ENCODE results near the gene DISC1.

GRCh38 chr1:231674575-231674974, 48.0 kb downstream of the DISC1 start:
- TF ChIP-seq POLR2AphosphoS5 (IDR thresholded peaks at IDR 0.05; ENCODE audit: insufficient read depth, low read depth, low read length) (no peak), MYC (IDR thresholded peaks at IDR 0.05; ENCODE audit: low read depth, low read length) (no peak), EZH2 (IDR thresholded peaks at IDR 0.05; ENCODE audit: borderline replicate concordance, low read depth, low read length, severe bottlenecking) (no peak), MAX (IDR thresholded peaks at IDR 0.05; ENCODE audit: insufficient read depth, insufficient read length) (no peak), POLR2A (IDR thresholded peaks at IDR 0.05; ENCODE audit: low read depth, low read length) (no peak), JUN (IDR thresholded peaks at IDR 0.05; ENCODE audit: borderline replicate concordance, insufficient read depth, insufficient read length, low read depth) (no peak), FOS (IDR thresholded peaks at IDR 0.05; ENCODE audit: borderline replicate concordance, insufficient read depth, low read length) (no peak)
- TF ChIP-seq, protein P1, sequence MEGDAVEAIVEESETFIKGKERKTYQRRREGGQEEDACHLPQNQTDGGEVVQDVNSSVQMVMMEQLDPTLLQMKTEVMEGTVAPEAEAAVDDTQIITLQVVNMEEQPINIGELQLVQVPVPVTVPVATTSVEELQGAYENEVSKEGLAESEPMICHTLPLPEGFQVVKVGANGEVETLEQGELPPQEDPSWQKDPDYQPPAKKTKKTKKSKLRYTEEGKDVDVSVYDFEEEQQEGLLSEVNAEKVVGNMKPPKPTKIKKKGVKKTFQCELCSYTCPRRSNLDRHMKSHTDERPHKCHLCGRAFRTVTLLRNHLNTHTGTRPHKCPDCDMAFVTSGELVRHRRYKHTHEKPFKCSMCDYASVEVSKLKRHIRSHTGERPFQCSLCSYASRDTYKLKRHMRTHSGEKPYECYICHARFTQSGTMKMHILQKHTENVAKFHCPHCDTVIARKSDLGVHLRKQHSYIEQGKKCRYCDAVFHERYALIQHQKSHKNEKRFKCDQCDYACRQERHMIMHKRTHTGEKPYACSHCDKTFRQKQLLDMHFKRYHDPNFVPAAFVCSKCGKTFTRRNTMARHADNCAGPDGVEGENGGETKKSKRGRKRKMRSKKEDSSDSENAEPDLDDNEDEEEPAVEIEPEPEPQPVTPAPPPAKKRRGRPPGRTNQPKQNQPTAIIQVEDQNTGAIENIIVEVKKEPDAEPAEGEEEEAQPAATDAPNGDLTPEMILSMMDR (IDR thresholded peaks at IDR 0.05; ENCODE audit: extremely low read depth in 1 of 2, insufficient read depth in 1 of 2, low read depth in 1 of 2, low read length in 2 of 2) = no peak
